ENCODE data around the gene APBB2. TPM values are rescaled to one million over a fixed set of nuclear protein-coding genes. Genes with fewer than 3 reads are reported as not detected.

Gene APBB2
- total and polyA plus RNA-seq, 3 experiments from 2014 or later: 0.86 to 1.1 TPM; not detected in 1

GRCh38 chr4:41214825-41215146, 444 bp upstream of the APBB2 start:
- Mint-ChIP-seq H3K4me1 (peaks cover 15 to 33% (median 29%) of the 10 kb centered on the region in 3 donors), H3K36me3 (peaks cover 0 to 5% (median 0%) of the 10 kb centered on the region in 3 donors), H3K4me3 (peak overlapping the region in 2 of 7 donors; percentile 50 to 53), H3K27me3 (peaks cover 47 to 59% of the 10 kb centered on the region in 2 donors), H3K27ac (no peak overlapping the region), H3K9me3 (peaks cover 0 to 8% (median 2%) of the 10 kb centered on the region in 5 donors)
- Histone ChIP-seq H3K27me3 (ENCODE audit: insufficient read depth, low read length, poor library complexity, severe bottlenecking) (peaks cover 11% of the 10 kb centered on the region), H3K9me3 (ENCODE audit: low read length) (no peaks in the 10 kb centered on the region), H3K27ac (ENCODE audit: low read depth, low read length) (no peak overlapping the region), H3K36me3 (ENCODE audit: insufficient read depth, low read length) (no peaks in the 10 kb centered on the region), H3K4me3 (ENCODE audit: low read length) (no peak overlapping the region), H3K4me1 (ENCODE audit: insufficient read depth, low read length) (no peaks in the 10 kb centered on the region)
- POLR2A ChIA-PET: no interaction called here
- CTCF ChIA-PET: no interaction called here
- DNase-seq: no peak

- no peaks in the 10 kb centered on the region for H3K36me3 ChIP-seq (ENCODE audit: insufficient read depth, low read length)
- Mint-ChIP-seq H3K27ac (no peak overlapping the region), H3K4me3 (peak overlapping the region in 5 of 7 donors; percentile 37 to 63 (median 48)), H3K4me1 (peaks cover 15 to 33% (median 29%) of the 10 kb centered on the region in 3 donors), H3K27me3 (peaks cover 47 to 56% of the 10 kb centered on the region in 2 donors), H3K36me3 (peaks cover 0 to 5% (median 0%) of the 10 kb centered on the region in 3 donors), H3K9me3 (peaks cover 0 to 8% (median 2%) of the 10 kb centered on the region in 5 donors)
- no peak overlapping the region for H3K4me3 ChIP-seq (ENCODE audit: low read length)
- no peak overlapping the region for H3K27ac ChIP-seq (ENCODE audit: low read depth, low read length)
- DNase-seq: no peak
- no peaks in the 10 kb centered on the region for H3K4me1 ChIP-seq (ENCODE audit: insufficient read depth, low read length)
- H3K9me3 ChIP-seq (ENCODE audit: low read length): no peaks in the 10 kb centered on the region
- peaks cover 11% of the 10 kb centered on the region for H3K27me3 ChIP-seq (ENCODE audit: insufficient read depth, low read length, poor library complexity, severe bottlenecking)
- POLR2A ChIA-PET: no interaction called here
- CTCF ChIA-PET: no interaction called here
These were observed 662 bp downstream of the APBB2 start for GRCh38 chr4:41213625-41214135.

GRCh38 chr4:41212616-41213203, 1.6 kb downstream of the APBB2 start:
- Mint-ChIP-seq H3K27ac (no peak overlapping the region), H3K9me3 (peaks cover 0 to 9% (median 2%) of the 10 kb centered on the region in 5 donors), H3K36me3 (peaks cover 0 to 5% (median 0%) of the 10 kb centered on the region in 3 donors), H3K4me1 (peaks cover 15 to 33% (median 29%) of the 10 kb centered on the region in 3 donors), H3K4me3 (peak overlapping the region in 3 of 7 donors; percentile 16 to 37 (median 37)), H3K27me3 (peaks cover 44 to 53% of the 10 kb centered on the region in 2 donors)
- no peak for DNase-seq
- Histone ChIP-seq H3K27ac (ENCODE audit: low read depth, low read length) (no peak overlapping the region), H3K4me3 (ENCODE audit: low read length) (no peak overlapping the region), H3K9me3 (ENCODE audit: low read length) (no peaks in the 10 kb centered on the region), H3K27me3 (ENCODE audit: insufficient read depth, low read length, poor library complexity, severe bottlenecking) (peaks cover 11% of the 10 kb centered on the region), H3K36me3 (ENCODE audit: insufficient read depth, low read length) (no peaks in the 10 kb centered on the region), H3K4me1 (ENCODE audit: insufficient read depth, low read length) (no peaks in the 10 kb centered on the region)
- POLR2A ChIA-PET: no interaction called here
- CTCF ChIA-PET: no interaction called here

GRCh38 chr4:41211951-41212615, 2.3 kb downstream of the APBB2 start:
- H3K27ac ChIP-seq (ENCODE audit: low read depth, low read length): no peak overlapping the region
- no peaks in the 10 kb centered on the region for H3K36me3 ChIP-seq (ENCODE audit: insufficient read depth, low read length)
- ChIA-PET CTCF (no interaction called here), POLR2A (no interaction called here)
- H3K9me3 ChIP-seq (ENCODE audit: low read length): no peaks in the 10 kb centered on the region
- no peaks in the 10 kb centered on the region for H3K4me1 ChIP-seq (ENCODE audit: insufficient read depth, low read length)
- Mint-ChIP-seq H3K4me3 (peak overlapping the region in 2 of 7 donors; percentile 16 to 37), H3K27me3 (peaks cover 38 to 47% of the 10 kb centered on the region in 2 donors), H3K36me3 (peaks cover 0 to 4% (median 0%) of the 10 kb centered on the region in 3 donors), H3K9me3 (peaks cover 0 to 8% (median 2%) of the 10 kb centered on the region in 5 donors), H3K4me1 (peaks cover 15 to 32% (median 28%) of the 10 kb centered on the region in 3 donors), H3K27ac (no peak overlapping the region)
- peaks cover 11% of the 10 kb centered on the region for H3K27me3 ChIP-seq (ENCODE audit: insufficient read depth, low read length, poor library complexity, severe bottlenecking)
- H3K4me3 ChIP-seq (ENCODE audit: low read length): no peak overlapping the region
- no peak for DNase-seq

- Mint-ChIP-seq H3K4me3 (no peak overlapping the region), H3K27ac (no peak overlapping the region), H3K36me3 (peaks cover 0 to 1% (median 0%) of the 10 kb centered on the region in 3 donors), H3K9me3 (peaks cover 0 to 4% (median 2%) of the 10 kb centered on the region in 5 donors), H3K4me1 (peaks cover 4 to 14% (median 14%) of the 10 kb centered on the region in 3 donors), H3K27me3 (peaks cover 20 to 30% of the 10 kb centered on the region in 2 donors)
- no peak overlapping the region for H3K27ac ChIP-seq (ENCODE audit: low read depth, low read length)
- peaks cover 6% of the 10 kb centered on the region for H3K27me3 ChIP-seq (ENCODE audit: insufficient read depth, low read length, poor library complexity, severe bottlenecking)
- no peak overlapping the region for H3K4me3 ChIP-seq (ENCODE audit: low read length)
- CTCF ChIA-PET: no interaction called here
- no peaks in the 10 kb centered on the region for H3K36me3 ChIP-seq (ENCODE audit: insufficient read depth, low read length)
- DNase-seq: no peak
- POLR2A ChIA-PET: no interaction called here
- no peaks in the 10 kb centered on the region for H3K4me1 ChIP-seq (ENCODE audit: insufficient read depth, low read length)
- no peaks in the 10 kb centered on the region for H3K9me3 ChIP-seq (ENCODE audit: low read length)
These were observed 4.4 kb downstream of the APBB2 start for GRCh38 chr4:41209901-41210300.

GRCh38 chr4:41209187-41209586, 5.2 kb downstream of the APBB2 start:
- H3K4me1 ChIP-seq (ENCODE audit: insufficient read depth, low read length): no peaks in the 10 kb centered on the region
- H3K27ac ChIP-seq (ENCODE audit: low read depth, low read length): no peak overlapping the region
- H3K27me3 ChIP-seq (ENCODE audit: insufficient read depth, low read length, poor library complexity, severe bottlenecking): peaks cover 6% of the 10 kb centered on the region
- H3K36me3 Mint-ChIP-seq: peaks cover 0 to 1% (median 0%) of the 10 kb centered on the region in 3 donors
- H3K9me3 ChIP-seq (ENCODE audit: low read length): no peaks in the 10 kb centered on the region
- no peak overlapping the region for H3K27ac Mint-ChIP-seq
- H3K4me1 Mint-ChIP-seq: peaks cover 3 to 11% (median 11%) of the 10 kb centered on the region in 3 donors
- no peak overlapping the region for H3K4me3 ChIP-seq (ENCODE audit: low read length)
- no peak overlapping the region for H3K4me3 Mint-ChIP-seq
- DNase-seq: no peak
- no peaks in the 10 kb centered on the region for H3K36me3 ChIP-seq (ENCODE audit: insufficient read depth, low read length)
- POLR2A ChIA-PET: no interaction called here
- H3K27me3 Mint-ChIP-seq: peaks cover 20 to 28% of the 10 kb centered on the region in 2 donors
- CTCF ChIA-PET: no interaction called here
- H3K9me3 Mint-ChIP-seq: peaks cover 0 to 4% (median 2%) of the 10 kb centered on the region in 5 donors

- Mint-ChIP-seq H3K9me3 (peaks cover 0 to 6% (median 1%) of the 10 kb centered on the region in 5 donors), H3K27ac (no peak overlapping the region)
- POLR2A ChIA-PET: no interaction called here
These were observed 7.0 kb downstream of the APBB2 start for GRCh38 chr4:41207291-41207831.

More at GRCh38 chr4:41207291-41207831, 7.0 kb downstream of the APBB2 start:
- Histone ChIP-seq H3K9me3 (ENCODE audit: low read length) (no peaks in the 10 kb centered on the region), H3K36me3 (ENCODE audit: insufficient read depth, low read length) (no peaks in the 10 kb centered on the region), H3K27me3 (ENCODE audit: insufficient read depth, low read length, poor library complexity, severe bottlenecking) (no peaks in the 10 kb centered on the region), H3K4me1 (ENCODE audit: insufficient read depth, low read length) (no peaks in the 10 kb centered on the region), H3K27ac (ENCODE audit: low read depth, low read length) (no peak overlapping the region), H3K4me3 (ENCODE audit: low read length) (no peak overlapping the region)
- Mint-ChIP-seq H3K4me3 (no peak overlapping the region), H3K4me1 (no peaks in the 10 kb centered on the region), H3K36me3 (peaks cover 0 to 1% (median 0%) of the 10 kb centered on the region in 3 donors), H3K27me3 (peaks cover 6 to 19% of the 10 kb centered on the region in 2 donors)
- CTCF ChIA-PET: interaction anchor here (0.9 kb wide), 1 partner anchor 9 kb away, joined by 3 read pairs; no protein-coding TSS in a partner anchor
- DNase-seq: no peak
